GM12878 (cell line): ENCODE results near the gene LARGE1. TPM values are rescaled to one million over a fixed set of nuclear protein-coding genes. Genes with fewer than 3 reads are reported as not detected.

ENCODE experiments used
- ATAC-seq: fragments of 200-7000 bp; cut with Tn5 transposase; 3 replicates; pipeline ENCODE4 v1.9.1; 2020; ENCODE audit warnings: mild to moderate bottlenecking, moderate library complexity
- BruUV-seq: library from RNA; stranded (reverse); fragments of 400-500 nt; replicated peaks from 2 replicates; lab custom pipeline; 2021; lab: Mats Ljungman, UMichigan
- CTCF ChIA-PET: fragments of 300-600 bp; sonication (Branson Sonifier 250); formaldehyde crosslinking; extraction: SDS; loops from one replicate; lab custom pipeline; 2021; ENCODE audit warnings: inconsistent platforms; lab: Yijun Ruan, JAX
- POLR2A ChIA-PET: fragments of 350-600 bp; formaldehyde crosslinking; extraction: SDS; loops from one replicate; lab custom pipeline; 2021; ENCODE audit warnings: inconsistent platforms; lab: Charles Lee
- RAD21 ChIA-PET: fragments of 300-600 bp; sonication (Branson Sonifier 250); formaldehyde crosslinking; loops from one replicate; lab custom pipeline; 2023; ENCODE audit warnings: antibody characterized with exemption; ENCODE audit not compliant: unreplicated experiment; lab: Charles Lee
- SMC1A ChIA-PET: fragments of 300-600 bp; sonication (Branson Sonifier 250); formaldehyde crosslinking; loops from one replicate; lab custom pipeline; 2023; ENCODE audit not compliant: unreplicated experiment, uncharacterized antibody; lab: Charles Lee
- DNase-seq: peaks from one replicate; pipeline ENCODE4 v3.0.0-alpha.2; 2011; ENCODE audit warnings: low read depth, low spot score
- FAIRE-seq: peaks from 3 replicates; lab custom pipeline; 2011; peaks lifted over from hg19 to GRCh38; lab: Jason Lieb, UNC
- H2AFZ ChIP-seq: 2 replicates; pipeline ENCODE4 v1.6.0; 2011; ENCODE audit warnings: low read depth, low read length, control low read depth; ENCODE audit not compliant: control insufficient read depth
- H3K27ac ChIP-seq: 2 replicates; pipeline ENCODE4 v1.5.1; 2011; ENCODE audit warnings: control low read depth; ENCODE audit not compliant: control insufficient read depth, insufficient read depth
- H3K27me3 ChIP-seq, 2 experiments: replicated peaks in 1 of 2; 2 replicates each; pipeline versions ENCODE4 v1.6.0 to v1.6.1; 2011; ENCODE audit warnings: low read length in 1 of 2; ENCODE audit not compliant: control insufficient read depth in 2 of 2, insufficient read depth in 2 of 2
- H3K36me3 ChIP-seq, 2 experiments: 2 replicates each; pipeline ENCODE4 v1.5.1; 2011; ENCODE audit warnings: low read length in 1 of 2; ENCODE audit not compliant: control insufficient read depth in 2 of 2, insufficient read depth in 2 of 2
- H3K4me1 ChIP-seq: 2 replicates; pipeline ENCODE4 v1.6.1; 2011; ENCODE audit warnings: mild to moderate bottlenecking, low read length, moderate library complexity, mixed read lengths; ENCODE audit not compliant: control insufficient read depth, insufficient read depth
- H3K4me2 ChIP-seq: 2 replicates; pipeline ENCODE4 v1.6.0; 2011; ENCODE audit warnings: control low read depth; ENCODE audit not compliant: control insufficient read depth, insufficient read depth
- H3K4me3 ChIP-seq: fragments of 200-600 bp; sonication (generic); 2 replicates; pipeline ENCODE4 v1.5.1; 2016
- H3K79me2 ChIP-seq: 2 replicates; pipeline ENCODE4 v1.6.0; 2011; ENCODE audit warnings: low read length; ENCODE audit not compliant: control insufficient read depth, insufficient read depth
- H3K9ac ChIP-seq: 2 replicates; pipeline ENCODE4 v1.8.0; 2011; ENCODE audit warnings: low read length, control low read depth, mixed read lengths; ENCODE audit not compliant: control insufficient read depth, insufficient read depth
- H3K9me3 ChIP-seq: replicated peaks from 3 replicates; pipeline ENCODE4 v1.5.1; 2011; ENCODE audit warnings: mild to moderate bottlenecking, low read length; ENCODE audit not compliant: control insufficient read depth, insufficient read depth
- H4K20me1 ChIP-seq: 2 replicates; pipeline ENCODE4 v1.6.0; 2011; ENCODE audit not compliant: control insufficient read depth, insufficient read depth
- ESRRA ChIP-seq: IDR thresholded peaks from 2 replicates; pipeline ENCODE4 v1.6.1; 2012; ENCODE audit warnings: mild to moderate bottlenecking, low read length, improper control_type of control experiment
- GABPA ChIP-seq: IDR thresholded peaks from 2 replicates; pipeline ENCODE4 v1.6.1; 2014; ENCODE audit warnings: antibody characterized with exemption, low read depth, mild to moderate bottlenecking, inconsistent platforms
- IKZF2 ChIP-seq, 2 experiments: fragments of 450-650 bp; IDR thresholded peaks; 2 replicates each; pipeline ENCODE4 v1.6.1; 2017; ENCODE audit warnings: mild to moderate bottlenecking in 2 of 2, moderate library complexity in 2 of 2
- NRF1 ChIP-seq: conservative IDR thresholded peaks from 2 replicates; pipeline ENCODE4 v1.6.1; 2011; ENCODE audit warnings: mild to moderate bottlenecking, low read depth, low read length, improper control_type of control experiment
- POU2F2 ChIP-seq: IDR thresholded peaks from 3 replicates; pipeline ENCODE4 v1.6.1; 2011; ENCODE audit warnings: low read depth, mild to moderate bottlenecking, low read length, borderline replicate concordance
- SMARCA5 ChIP-seq: fragments of 450-650 bp; IDR thresholded peaks from 2 replicates; pipeline ENCODE4 v1.6.1; 2017; ENCODE audit warnings: mild to moderate bottlenecking
- SPI1 ChIP-seq: IDR thresholded peaks from 2 replicates; pipeline ENCODE4 v1.6.1; 2011; ENCODE audit warnings: low read depth, mild to moderate bottlenecking, low read length, moderate library complexity, borderline replicate concordance; ENCODE audit not compliant: insufficient read depth
- SREBF1 ChIP-seq: IDR thresholded peaks from 2 replicates; pipeline ENCODE4 v1.6.1; 2012; ENCODE audit warnings: mild to moderate bottlenecking, low read length
- TAF1 ChIP-seq: IDR thresholded peaks from 2 replicates; pipeline ENCODE4 v1.6.1; 2011; ENCODE audit warnings: mild to moderate bottlenecking, low read depth, low read length, borderline replicate concordance
- TBL1XR1 ChIP-seq: IDR thresholded peaks from 2 replicates; pipeline ENCODE4 v1.6.1; 2012; ENCODE audit warnings: low read depth, low read length, improper control_type of control experiment
- TCF7 ChIP-seq: IDR thresholded peaks from 2 replicates; pipeline ENCODE4 v1.6.1; 2014; ENCODE audit warnings: antibody characterized with exemption, borderline replicate concordance
- YBX1 ChIP-seq: fragments of 450-650 bp; IDR thresholded peaks from 2 replicates; pipeline ENCODE4 v1.6.1; 2016; ENCODE audit warnings: antibody characterized with exemption
- WGBS: methylation state at CpG from one replicate; pipeline ENCODE4 v1.1.6; 2016; ENCODE audit warnings: low lambda C conversion rate; ENCODE audit not compliant: insufficient replicate concordance, insufficient coverage; ENCODE audit errors: missing lambda C conversion rate; 5-methylcytosine and 5-hydroxymethylcytosine counted together
- in situ Hi-C: fragments of 300-500 bp; cut with MboI; formaldehyde crosslinking; loops from 9 replicates; pipeline ENCODE4 v1.14.3; 2018; ENCODE audit warnings: mixed read lengths
- intact Hi-C: fragments of 100-400 bp; cut with micrococcal nuclease; formaldehyde crosslinking; loops from one replicate; pipeline ENCODE4 v1.14.2; 2022; ENCODE audit not compliant: unreplicated experiment
- polyA plus RNA-seq, 11 experiments: library from polyadenylated mRNA; depleted of rRNA in 4 of 11; unstranded in 6 of 11; stranded (reverse) in 5 of 11; fragments of >200 nt; fragmentation: Nextera tagmentation in 4 of 11; fragmentation: Illumina TruSeq in 1 of 11; extraction: Ambion mirVana in 4 of 11; extraction: Trizol in 1 of 11; gene quantifications; 1 replicate in 1 of 11; 2 replicates in 10 of 11; pipeline versions ENCODE4 v1.2.1 to v1.2.3, GENCODE V29; 2011 to 2016; ENCODE audit warnings: inconsistent platforms in 2 of 11, missing spikeins in 2 of 11, low read depth in 1 of 11
- total RNA-seq, 4 experiments: library from RNA; depleted of rRNA in 3 of 4; stranded (reverse); fragments of >200 nt in 3 of 4; fragmentation: Illumina TruSeq in 1 of 4; extraction: Trizol in 1 of 4; gene quantifications; 2 replicates each; pipeline versions ENCODE4 v1.2.1 to v1.2.3, GENCODE V29; 2013 to 2021
- TF ChIP-seq, protein P1 (sequence below): IDR thresholded peaks from 2 replicates; pipeline ENCODE4 v1.6.1; 2012; ENCODE audit warnings: low read length, inconsistent platforms
- TF ChIP-seq, protein P2 (sequence below): fragments of 450-650 bp; IDR thresholded peaks from 2 replicates; pipeline ENCODE4 v1.6.1; 2017; ENCODE audit warnings: mild to moderate bottlenecking
- TF ChIP-seq, protein P3 (sequence below): fragments of 450-650 bp; formaldehyde crosslinking; IDR thresholded peaks from 2 replicates; pipeline ENCODE4 v1.5.0; 2022; ENCODE audit warnings: mild to moderate bottlenecking, missing genetic modification characterization
- TF ChIP-seq, protein P4 (sequence below): IDR thresholded peaks from 2 replicates; pipeline ENCODE4 v1.6.1; 2011; ENCODE audit warnings: low read depth, mild to moderate bottlenecking, low read length, moderate library complexity, borderline replicate concordance; ENCODE audit errors: extremely low read depth

The LARGE1 gene
- total and polyA plus RNA-seq, 10 of the 15 experiments (the other 5 are each of a cell fraction or from before 2014, with no cell fraction given): 3.2 to 41.4 (median 17.3) TPM

DNA sequence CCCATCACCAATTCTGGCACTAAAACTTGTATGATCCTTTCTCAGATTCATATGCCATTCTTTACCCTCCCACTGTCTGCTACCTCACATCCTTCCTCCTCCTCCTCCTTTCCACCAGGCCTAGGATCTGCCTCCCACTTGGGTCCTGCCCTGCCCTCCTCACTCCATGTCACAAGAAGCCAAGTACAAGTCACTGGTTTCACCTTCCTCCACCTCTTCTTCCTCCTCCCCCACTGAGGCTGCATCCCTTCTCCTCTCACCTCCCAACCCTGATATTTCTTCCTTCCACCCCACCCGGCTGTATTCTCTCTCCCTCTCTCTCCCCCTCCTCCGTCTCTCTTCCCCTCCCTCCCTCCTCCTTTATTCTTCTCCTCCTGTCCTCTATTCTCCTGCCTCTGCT lies 46.6 kb downstream of the LARGE1 start:
- no peak overlapping the region for H3K27ac ChIP-seq
- ChIA-PET POLR2A (no interaction called here), SMC1A (interaction anchor here (1.2 kb wide), 1 partner anchor 24 kb away, joined by 4 read pairs; no protein-coding TSS in a partner anchor), CTCF (no interaction called here), RAD21 (no interaction called here)
- no peaks in the 10 kb centered on the region for H4K20me1 ChIP-seq
- no peak overlapping the region for H2AFZ ChIP-seq
- FAIRE-seq: no peak
- H3K36me3 ChIP-seq: no peaks in the 10 kb centered on the region
- no CpG with 5 or more reads among the region's 2 CpGs for WGBS
- ATAC-seq: no peak
- intact Hi-C loops: no loop called here
- no peak overlapping the region for H3K9ac ChIP-seq
- peaks cover 2% of the 10 kb centered on the region for H3K79me2 ChIP-seq
- H3K4me2 ChIP-seq: no peak overlapping the region
- no peaks in the 10 kb centered on the region for H3K9me3 ChIP-seq
- no peak for DNase-seq
- peaks cover 5% of the 10 kb centered on the region for H3K4me1 ChIP-seq
- BruUV-seq: no TSS peak
- no peak overlapping the region for H3K4me3 ChIP-seq
- no peaks in the 10 kb centered on the region for H3K27me3 ChIP-seq
- in situ Hi-C loops: no loop called here
- no peak for TF ChIP-seq YBX1
- no peak for TF ChIP-seq ESRRA
- TF ChIP-seq, protein P1, sequence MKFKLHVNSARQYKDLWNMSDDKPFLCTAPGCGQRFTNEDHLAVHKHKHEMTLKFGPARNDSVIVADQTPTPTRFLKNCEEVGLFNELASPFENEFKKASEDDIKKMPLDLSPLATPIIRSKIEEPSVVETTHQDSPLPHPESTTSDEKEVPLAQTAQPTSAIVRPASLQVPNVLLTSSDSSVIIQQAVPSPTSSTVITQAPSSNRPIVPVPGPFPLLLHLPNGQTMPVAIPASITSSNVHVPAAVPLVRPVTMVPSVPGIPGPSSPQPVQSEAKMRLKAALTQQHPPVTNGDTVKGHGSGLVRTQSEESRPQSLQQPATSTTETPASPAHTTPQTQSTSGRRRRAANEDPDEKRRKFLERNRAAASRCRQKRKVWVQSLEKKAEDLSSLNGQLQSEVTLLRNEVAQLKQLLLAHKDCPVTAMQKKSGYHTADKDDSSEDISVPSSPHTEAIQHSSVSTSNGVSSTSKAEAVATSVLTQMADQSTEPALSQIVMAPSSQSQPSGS: no peak
- no peak for TF ChIP-seq POU2F2
- TF ChIP-seq, protein P2, sequence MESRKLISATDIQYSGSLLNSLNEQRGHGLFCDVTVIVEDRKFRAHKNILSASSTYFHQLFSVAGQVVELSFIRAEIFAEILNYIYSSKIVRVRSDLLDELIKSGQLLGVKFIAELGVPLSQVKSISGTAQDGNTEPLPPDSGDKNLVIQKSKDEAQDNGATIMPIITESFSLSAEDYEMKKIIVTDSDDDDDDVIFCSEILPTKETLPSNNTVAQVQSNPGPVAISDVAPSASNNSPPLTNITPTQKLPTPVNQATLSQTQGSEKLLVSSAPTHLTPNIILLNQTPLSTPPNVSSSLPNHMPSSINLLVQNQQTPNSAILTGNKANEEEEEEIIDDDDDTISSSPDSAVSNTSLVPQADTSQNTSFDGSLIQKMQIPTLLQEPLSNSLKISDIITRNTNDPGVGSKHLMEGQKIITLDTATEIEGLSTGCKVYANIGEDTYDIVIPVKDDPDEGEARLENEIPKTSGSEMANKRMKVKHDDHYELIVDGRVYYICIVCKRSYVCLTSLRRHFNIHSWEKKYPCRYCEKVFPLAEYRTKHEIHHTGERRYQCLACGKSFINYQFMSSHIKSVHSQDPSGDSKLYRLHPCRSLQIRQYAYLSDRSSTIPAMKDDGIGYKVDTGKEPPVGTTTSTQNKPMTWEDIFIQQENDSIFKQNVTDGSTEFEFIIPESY: no peak
- TF ChIP-seq NRF1: no peak
- TF ChIP-seq, protein P3, sequence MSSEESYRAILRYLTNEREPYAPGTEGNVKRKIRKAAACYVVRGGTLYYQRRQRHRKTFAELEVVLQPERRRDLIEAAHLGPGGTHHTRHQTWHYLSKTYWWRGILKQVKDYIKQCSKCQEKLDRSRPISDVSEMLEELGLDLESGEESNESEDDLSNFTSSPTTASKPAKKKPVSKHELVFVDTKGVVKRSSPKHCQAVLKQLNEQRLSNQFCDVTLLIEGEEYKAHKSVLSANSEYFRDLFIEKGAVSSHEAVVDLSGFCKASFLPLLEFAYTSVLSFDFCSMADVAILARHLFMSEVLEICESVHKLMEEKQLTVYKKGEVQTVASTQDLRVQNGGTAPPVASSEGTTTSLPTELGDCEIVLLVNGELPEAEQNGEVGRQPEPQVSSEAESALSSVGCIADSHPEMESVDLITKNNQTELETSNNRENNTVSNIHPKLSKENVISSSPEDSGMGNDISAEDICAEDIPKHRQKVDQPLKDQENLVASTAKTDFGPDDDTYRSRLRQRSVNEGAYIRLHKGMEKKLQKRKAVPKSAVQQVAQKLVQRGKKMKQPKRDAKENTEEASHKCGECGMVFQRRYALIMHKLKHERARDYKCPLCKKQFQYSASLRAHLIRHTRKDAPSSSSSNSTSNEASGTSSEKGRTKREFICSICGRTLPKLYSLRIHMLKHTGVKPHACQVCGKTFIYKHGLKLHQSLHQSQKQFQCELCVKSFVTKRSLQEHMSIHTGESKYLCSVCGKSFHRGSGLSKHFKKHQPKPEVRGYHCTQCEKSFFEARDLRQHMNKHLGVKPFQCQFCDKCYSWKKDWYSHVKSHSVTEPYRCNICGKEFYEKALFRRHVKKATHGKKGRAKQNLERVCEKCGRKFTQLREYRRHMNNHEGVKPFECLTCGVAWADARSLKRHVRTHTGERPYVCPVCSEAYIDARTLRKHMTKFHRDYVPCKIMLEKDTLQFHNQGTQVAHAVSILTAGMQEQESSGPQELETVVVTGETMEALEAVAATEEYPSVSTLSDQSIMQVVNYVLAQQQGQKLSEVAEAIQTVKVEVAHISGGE (CRISPR knock-in tag): no peak
- no peak for TF ChIP-seq IKZF2 (IDR thresholded peaks at IDR 0.05)
- no peak for TF ChIP-seq SPI1
- no peak for TF ChIP-seq TAF1
- no peak for TF ChIP-seq TBL1XR1
- no peak for TF ChIP-seq GABPA
- no peak for TF ChIP-seq SMARCA5
- no peak for TF ChIP-seq TCF7
- TF ChIP-seq, protein P4, sequence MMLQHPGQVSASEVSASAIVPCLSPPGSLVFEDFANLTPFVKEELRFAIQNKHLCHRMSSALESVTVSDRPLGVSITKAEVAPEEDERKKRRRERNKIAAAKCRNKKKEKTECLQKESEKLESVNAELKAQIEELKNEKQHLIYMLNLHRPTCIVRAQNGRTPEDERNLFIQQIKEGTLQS: no peak
- no peak for TF ChIP-seq SREBF1
